Measurements from ENCODE around the gene LGALS14.

LGALS14 gene

GRCh38 chr19:39746836-39747529 is 42.7 kb downstream of the LGALS14 start:
- DNase-seq (ENCODE audit: low spot score) = no peak

- no peak for DNase-seq (ENCODE audit: low spot score)
Measured at GRCh38 chr19:39749981-39750380, 45.7 kb downstream of the LGALS14 start.

- DNase-seq (ENCODE audit: low spot score) = no peak
Measured at GRCh38 chr19:39752390-39752789, 48.1 kb downstream of the LGALS14 start.

- DNase-seq (ENCODE audit: low spot score) = no peak
Measured at GRCh38 chr19:39752795-39753194, 48.5 kb downstream of the LGALS14 start.

GRCh38 chr19:39754544-39754943 is 50.3 kb downstream of the LGALS14 start:
- no peak for DNase-seq (ENCODE audit: low spot score)

GRCh38 chr19:39754971-39755370 is 50.7 kb downstream of the LGALS14 start:
- DNase-seq (ENCODE audit: low spot score) = no peak

Data from pons (tissue), 1 donor.